NCI-H2196 treated with DMSO at 0.1 percent for 48 hours (cell line): Measurements from ENCODE around the gene SNX5.

Experiments used
- DNase-seq: peaks from one replicate; lab custom pipeline; 2025; ENCODE audit not compliant: unreplicated experiment; lab: John Stamatoyannopoulos, UW

SNX5 gene

DNA sequence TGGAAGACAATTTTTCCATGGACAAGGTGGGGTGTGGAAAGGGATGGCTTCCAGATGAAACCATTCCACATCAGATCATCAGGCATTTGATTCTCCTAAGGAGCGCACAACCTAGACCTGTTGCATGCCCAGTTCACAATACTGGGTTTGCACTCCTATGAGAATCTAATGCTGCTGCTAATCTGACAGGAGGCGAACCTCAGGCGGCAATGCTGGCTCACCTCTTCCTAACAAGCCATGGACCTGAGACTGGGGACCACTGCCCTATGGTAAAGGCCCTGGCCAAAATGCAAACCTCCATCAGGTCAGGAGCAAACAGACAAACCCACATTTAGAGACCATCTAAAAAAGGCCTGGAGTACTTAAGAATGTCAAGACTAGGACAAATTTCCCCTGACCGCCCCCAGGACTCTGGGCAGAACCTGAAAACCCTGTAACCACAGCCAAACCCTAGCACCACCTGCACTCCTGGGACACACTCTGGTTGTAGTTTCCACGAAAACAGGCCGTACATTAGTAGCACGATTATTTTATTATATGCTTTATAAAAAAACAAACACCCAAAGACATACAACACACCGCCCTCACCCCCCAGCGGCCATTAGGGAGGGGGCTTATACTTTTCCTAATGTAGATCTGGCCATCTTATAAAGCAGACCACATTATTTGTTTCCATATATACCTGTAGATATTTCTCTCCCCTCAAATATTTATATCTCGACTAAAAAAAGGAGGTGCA, 27.3 kb downstream of the SNX5 start:
- no peak for DNase-seq

DNA sequence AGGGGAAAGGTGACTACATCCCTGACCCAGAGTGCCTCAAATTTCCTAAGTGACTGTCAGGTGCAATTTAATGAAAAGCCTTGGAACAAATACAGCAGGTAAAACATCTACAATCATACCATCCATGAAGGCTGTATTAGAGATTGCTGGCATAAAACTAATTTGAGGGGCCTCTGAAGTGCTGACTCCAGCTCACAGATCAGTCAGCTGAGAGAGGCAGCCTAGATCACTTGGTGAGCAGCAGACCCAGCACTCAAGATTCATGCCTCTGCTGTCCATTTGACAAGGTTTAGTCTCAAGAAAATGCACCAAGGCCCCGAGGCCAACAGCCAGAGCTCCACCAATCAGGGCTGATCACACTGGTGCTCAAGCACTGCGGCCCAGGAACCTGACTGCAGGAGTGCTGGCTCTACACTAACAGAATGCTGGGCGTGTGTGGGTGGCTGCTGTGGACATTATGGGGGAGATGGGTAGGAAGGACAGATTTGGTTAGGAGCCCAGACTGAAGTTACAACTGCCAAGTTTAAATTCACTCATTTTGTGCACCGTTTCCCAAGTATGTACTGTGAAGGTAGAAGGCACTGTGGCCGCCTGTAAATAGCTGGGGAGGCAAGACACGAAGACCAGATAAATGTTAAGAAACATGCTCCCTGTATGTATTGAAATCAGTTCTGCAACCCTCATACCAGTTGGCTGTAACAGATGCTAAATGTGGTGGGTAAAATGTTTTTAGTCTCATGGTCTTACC, 28.2 kb downstream of the SNX5 start:
- DNase-seq = no peak

DNA sequence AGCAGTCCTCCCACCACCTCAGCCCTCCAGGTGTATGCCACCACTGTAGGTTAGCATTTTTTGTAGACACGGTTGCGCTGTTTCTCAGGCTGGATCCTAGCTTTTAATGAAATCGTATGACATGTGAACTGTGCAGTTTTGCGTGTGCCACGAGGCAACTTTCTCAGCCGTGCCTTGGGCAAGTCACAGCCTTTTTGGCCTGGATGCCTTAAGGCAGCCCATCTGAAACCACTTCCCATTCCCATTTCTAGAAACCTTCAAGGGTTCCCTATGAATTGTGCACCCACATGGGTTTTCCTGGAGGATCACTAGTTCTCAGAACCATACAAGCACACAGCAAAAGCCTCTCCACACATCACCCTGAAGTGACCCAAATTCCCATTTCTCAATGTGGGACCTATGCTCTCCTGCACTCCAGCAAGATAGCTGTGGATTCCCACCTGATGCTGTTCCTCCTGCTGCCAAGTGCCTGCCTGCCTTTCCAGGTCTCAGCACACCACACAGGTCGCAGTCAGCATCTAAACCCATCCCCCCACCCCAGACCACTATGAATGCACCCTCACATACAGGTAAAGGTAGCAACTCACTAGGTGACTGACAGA, 28.9 kb downstream of the SNX5 start:
- DNase-seq = no peak

DNA sequence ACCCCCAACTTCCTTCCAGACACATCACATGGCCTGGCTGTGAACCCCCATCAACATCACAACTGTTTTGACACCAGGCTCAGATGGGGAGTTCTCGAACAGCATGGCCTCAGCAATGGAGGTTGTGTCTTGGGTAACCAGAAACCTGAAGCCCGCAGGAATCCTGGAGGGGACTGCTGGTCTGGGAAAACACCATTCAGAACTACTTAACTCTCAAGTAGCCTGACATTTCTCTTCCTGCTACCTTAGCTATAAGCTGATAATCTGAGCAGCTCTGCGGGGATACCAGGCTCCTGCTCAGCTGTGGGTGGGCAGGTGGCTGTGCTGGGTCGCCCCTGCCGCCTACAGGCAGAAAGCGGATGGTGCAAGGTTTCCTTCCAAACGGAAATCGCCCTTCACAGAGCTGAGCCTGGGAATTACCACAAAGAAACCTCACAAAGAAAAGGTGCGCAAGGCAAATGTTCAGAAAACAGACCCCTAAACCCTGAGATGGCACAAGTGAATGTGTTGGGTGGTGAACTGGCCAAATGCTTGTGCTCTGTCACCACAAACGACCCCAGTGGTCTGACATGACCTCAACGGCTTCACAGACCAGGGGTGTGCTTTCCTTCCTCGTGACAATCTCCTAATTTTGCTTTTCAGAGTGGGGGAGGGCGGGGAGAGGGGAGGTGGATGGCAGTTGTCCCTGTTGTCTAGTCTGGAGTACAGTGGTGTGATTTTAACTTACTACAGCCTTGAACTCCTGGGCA, 29.5 kb downstream of the SNX5 start:
- peak; percentile 67 for DNase-seq

DNA sequence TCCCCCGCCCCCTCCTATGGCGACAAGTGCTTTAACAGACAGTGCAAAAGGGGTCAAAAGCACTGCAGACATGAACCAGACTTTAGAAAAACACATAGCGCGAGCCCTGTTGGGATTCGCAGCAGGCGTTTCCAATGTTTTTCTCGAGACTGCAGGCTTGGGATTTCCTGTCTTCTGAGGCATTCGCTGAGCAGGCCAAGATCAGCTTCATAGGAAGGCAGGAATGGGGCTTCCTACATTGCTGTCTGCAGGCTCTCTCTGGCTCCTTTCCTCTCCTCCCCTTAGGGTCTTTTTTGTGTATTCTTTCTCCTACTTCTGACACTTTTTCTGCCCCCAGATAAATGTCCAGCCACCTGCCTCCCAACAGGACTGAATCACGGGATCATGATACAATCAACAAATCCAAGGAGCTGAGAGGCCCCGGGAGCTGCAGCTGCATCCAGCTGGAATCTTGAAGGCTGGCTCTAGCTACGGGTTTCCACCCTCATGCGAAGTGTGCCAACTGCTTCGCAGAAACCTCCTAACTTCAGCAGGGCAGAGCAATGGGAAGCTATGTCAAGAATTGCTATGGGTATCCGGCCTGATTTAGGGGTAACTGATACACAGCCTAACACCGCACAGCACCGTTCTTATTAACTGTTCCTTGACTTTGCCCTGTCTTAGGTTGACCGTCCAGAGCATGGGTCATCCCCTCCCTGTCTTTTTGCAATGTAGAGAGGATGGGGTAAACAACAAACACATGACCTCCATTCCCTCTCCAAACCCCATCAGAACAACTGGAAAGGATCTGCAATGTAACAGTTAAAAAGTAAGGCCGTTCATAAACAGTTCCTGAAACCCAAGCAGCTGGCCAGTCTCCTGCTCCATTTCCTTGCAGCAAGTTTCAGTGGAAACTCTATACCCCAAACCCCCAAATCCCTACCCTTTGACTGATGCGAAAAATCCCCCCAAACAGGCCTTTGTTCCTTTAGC, 31.5 kb downstream of the SNX5 start:
- DNase-seq = no peak

DNA sequence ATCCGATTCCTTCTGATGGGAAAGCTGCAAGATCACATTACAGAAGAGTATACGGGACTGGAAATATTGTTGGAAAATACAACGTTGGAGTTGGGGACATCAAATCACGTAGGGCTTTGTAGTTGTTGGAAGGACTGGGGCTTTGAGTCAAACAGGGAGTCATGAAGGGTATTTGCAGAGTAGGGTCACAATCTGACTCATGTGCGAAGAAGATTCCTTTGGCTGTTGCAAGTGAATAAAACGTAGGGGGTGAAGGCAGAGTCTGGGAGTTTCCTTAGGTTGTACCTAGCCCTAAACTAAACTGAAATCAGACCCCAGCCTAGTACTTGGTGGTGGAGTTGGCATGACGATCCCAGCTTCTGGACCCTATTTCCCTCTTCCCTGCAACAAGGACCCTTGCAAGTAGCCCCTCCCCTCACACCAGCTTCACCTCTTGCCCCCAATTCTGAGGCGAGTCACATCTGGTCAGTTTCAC, 32.3 kb downstream of the SNX5 start:
- no peak for DNase-seq

DNA sequence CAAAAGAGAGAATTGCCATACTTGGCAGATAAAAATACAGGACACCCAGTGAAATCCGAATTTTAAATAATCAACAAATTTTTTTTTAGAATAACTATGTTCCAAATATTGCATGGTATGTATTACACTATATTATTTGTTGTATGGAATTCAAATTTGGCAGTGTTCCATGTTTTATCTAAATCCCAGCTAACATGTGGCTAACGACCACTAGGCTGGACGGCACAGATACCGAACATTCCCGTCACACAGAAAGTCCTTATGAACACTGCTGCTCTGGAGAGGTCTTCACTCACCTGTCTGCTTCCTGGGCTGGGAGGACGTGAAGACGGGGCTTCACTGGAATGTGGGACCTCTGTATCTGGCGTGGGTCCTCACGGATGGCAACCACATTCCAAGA, 32.8 kb downstream of the SNX5 start:
- DNase-seq = no peak

DNA sequence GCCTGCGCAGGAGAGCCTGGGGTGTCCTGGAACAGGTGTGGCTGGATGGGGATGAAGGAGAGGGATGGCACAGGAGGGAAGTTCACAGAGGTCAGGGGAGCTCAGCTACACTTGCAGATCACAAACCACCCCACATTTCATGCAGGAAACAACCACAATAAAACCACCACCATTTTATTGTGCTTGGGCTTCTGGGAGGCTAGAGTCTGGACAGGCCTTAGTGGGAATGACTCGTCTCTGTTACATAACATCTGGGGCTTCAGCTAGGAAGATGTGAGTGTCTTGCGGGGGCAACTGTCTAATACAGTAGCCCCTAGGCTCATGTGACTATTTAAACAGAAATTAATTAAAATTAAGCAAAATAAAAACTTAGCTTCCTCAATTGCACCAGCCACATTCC, 33.4 kb downstream of the SNX5 start:
- DNase-seq = no peak

DNA sequence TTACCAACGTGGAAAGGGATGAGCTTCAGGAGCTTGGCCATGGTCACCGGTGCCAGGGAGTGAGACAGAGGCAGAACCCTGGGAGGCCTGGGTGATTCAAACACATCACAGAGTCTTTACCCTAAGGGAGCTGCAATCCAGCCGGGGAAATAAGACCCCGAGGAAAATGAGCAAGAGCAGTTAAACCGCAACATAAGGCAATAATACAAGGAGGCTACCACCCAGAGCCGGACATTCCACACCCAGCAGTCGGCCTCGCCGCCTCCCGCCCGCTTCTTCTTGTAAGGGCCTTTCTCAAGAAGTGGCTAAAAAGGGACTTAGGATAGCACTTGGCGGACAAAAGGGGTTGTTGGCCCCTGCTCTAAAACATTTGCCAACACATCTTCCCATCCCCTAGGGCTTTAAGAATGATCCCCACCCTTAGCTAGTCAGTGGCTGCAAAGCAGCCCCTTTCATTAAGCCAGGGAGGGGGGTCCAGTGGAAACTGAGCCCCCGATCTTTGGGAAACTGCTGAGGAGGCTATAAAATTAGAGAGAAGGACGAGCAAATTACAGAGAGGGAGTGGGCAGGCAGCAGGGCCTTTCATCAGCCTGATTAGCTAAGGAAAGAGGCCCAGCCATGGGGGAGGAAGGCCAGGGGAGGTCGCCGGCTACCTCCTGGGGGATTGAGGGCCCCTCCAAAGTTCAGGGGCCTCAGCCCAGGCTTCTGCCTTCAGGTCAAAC, 34.3 kb downstream of the SNX5 start:
- DNase-seq = no peak

DNA sequence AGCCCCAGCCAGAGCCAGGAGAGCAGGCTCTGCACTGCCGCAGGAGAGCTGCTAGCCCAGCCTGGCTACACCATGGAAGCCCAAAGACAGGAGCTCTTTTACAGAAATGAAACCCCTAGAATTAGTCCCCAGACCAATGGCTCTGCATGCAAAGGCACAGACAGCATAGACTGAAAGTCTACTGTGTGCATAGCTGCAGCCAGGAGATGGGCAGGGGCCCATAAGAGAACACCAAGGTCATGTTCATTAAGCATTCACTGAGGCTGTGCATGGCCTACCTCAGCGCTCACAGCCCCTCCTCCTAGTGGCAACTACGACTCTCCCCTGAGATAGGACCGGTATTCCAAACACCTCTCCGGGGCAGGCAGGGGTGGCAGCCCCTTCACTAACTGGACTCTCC, 34.9 kb downstream of the SNX5 start:
- no peak for DNase-seq

DNA sequence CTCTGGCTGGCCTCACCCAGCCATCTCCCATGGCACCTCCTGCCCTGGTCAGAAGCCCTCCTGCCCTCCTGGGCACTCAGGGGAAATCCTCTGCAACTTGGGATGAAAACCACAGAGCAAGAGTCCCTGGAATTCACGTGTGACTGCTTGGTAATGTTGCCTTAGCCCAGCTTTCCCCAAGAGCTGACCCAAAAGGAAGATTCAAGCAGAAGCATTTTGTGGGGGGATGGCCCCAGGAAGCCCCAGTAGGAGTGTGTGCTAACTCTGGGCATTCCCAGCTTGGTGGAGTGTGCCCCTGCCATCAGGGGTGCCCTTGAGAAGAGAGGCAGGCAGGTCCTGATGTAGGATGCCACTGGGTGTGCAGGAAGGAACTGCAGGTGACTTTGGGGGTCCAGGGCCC, 35.5 kb downstream of the SNX5 start:
- DNase-seq = no peak

DNA sequence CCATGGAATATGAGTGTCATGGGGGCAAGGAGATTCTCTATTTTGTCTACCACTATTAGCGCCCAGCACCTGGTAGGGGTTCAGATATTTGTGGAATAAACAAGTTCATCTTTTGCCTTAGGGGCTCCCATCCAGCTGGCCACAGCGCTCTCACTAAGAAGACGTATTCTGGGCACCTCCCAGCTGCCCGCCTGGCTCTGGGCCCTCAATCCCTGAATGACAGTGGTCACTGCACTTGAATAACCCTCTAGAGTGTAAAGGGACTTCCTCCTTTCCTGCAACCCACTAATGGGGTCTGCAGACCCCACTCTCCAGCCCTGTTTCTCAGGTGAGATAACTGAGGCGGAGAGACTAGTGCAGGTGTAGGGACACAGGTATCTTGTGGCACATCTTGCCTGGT, 36.2 kb downstream of the SNX5 start:
- no peak for DNase-seq

DNA sequence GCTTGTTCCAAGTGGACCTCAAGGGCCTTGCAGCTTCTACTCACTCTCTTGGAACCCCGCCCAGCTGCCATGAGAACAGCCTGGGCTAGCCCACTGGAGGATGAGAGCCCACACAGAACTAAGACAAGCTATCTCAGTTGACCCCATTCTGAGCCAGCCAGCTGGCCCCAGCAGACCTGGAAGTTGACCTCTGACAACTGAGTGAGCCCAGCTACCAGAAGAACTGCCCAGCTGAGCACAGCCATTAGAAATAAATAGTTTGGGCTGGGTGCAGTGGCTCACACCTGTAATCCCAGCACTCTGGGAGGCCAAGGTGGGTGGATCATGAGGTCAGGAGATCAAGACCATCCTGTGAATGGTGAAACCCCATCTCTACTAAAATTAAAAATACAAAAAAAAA, 37.1 kb downstream of the SNX5 start:
- no peak for DNase-seq

DNA sequence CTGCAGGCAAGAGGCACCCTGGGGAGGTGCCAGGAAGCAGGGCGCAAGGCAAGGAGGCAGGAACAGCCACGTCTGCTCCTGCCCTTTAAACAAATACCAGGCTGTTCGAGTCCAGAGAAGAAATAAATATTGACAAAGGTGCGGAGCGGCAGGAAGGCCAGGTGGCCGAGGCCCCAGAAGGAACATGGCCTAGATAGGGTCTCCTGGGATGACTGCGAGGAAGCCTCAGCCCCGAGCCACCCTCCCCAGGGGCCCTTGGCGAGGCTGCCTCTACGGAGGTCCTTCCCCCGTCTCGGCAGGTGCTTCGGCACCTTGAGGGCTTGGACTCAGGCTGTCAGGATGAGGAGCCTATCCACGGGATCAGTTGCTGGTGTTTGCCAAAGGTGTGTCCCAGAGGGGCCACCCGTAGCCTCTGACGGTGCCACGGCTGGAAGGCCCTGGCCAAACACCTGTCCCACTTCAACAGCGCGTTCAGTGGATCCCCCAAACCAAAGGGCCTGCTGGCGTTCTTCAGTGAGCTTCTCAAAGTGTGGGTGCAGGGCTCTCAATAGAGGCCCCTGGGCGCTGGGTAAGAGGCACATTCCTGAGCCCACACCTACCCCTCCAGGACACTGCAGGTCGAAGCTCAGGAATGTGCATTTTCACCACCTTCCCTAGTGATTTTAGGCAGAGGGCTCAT, 39.8 kb downstream of the SNX5 start:
- DNase-seq = peak; percentile 53

DNA sequence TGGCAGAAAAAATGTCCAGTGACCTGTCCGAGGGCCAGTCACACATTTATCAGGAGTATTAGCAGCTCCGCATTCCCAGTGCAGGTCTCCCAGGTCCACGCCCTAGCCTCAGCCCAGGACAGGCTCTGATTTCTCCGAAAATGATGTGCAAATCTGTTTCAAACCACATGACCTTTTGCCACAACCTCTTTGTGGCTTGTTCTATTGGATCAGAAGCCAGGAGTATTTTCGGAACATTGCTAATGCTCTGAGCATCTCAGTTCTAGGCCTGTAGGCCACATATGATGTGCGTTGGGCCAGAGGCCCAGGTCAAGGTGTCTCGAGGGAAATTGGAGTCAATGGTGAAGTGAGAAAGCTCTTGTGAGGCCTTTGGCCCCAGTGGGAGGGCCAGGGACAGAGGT, 40.4 kb downstream of the SNX5 start:
- DNase-seq = no peak

DNA sequence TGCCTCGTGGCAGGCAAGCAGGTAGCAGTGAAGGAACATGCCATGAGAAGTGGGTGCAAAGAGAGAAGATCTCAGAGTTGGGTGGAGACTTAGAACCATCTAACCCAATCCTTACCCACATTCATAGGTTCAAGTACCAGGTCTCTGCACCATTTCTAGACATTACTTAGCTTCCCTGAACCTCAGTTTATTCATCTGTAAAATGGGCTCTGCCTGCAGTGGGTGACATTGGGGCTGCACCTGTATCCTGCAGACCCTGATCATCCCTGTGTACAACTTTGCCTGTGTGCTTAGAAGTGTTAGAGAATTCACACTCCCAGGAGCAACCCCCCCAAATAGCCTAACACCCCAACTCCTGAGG, 42.7 kb downstream of the SNX5 start:
- DNase-seq = no peak

DNA sequence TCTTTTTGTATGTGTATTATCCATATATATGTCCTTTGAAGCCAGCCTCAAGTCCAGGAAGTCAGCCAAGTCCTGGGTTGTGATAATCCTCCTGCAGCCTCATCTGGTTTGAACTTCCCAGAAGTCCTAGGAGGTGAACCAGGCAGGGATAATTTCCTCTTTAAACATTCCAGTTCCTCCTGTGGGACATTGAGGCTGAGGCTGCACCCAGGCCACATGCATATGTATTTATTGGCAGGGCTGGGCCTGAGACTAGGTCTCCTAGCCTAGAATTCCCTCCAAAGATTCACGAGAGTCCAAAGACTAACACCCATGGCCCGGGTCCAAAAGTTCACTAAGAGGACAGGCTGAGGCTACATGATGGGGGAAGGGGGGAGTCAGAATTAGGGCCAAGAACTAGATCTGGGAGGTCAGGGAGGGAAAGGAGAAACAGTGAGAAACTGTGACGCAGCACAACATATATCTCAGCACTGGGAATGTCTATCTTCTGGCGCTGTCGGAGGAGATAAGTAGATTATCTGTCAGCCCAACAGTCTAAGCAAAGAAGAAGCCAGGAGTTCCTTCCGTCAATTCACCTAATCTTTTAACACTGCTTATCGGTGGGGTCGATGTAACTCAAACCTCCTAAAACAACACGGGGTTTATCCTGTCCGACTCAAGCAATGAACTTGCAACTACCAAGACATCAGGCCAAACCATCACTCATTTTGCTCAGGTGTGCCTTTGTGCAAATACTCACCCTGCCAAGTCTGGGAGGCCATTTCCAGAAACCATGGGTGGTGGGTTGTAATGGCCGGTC, 43.3 kb downstream of the SNX5 start:
- no peak for DNase-seq

DNA sequence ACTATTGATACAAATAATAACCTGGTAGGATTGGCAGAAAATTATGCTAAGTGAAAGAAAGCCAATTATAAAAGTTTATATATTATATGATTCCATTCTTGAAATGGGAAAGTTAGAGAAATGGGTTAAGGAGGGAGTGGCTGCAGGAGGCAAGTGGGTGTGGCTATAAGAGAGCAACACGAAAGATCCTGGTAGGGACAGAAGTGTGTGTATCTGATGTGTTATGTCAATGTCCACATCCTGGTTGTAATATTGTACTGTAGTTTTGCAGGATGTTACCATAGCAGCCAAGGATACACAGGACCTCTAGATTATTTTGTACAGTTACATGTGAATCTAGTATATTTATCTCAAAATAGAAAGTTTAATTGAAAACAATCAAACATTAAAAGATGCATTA, 46.8 kb downstream of the SNX5 start:
- no peak for DNase-seq
